Measurements from ENCODE around the gene LONRF2.

LONRF2 gene

GRCh38 chr2:100301881-100302584 is 20.3 kb downstream of the LONRF2 start:
- DNase-seq (ENCODE audit: low read depth in 2 of 2): no peak

- DNase-seq (ENCODE audit: low read depth in 2 of 2): no peak
These were observed 22.8 kb downstream of the LONRF2 start for GRCh38 chr2:100299548-100299947.

GRCh38 chr2:100297511-100297910 is 24.8 kb downstream of the LONRF2 start:
- no peak for DNase-seq (ENCODE audit: low read depth in 2 of 2)

GRCh38 chr2:100294162-100294497 is 28.2 kb downstream of the LONRF2 start:
- no peak for DNase-seq (ENCODE audit: low read depth in 2 of 2)

- no peak for DNase-seq (ENCODE audit: low read depth in 2 of 2)
These were observed 28.8 kb downstream of the LONRF2 start for GRCh38 chr2:100293341-100294161.

- DNase-seq (ENCODE audit: low read depth in 2 of 2): peak in 1 of 2 donors; percentile 4
These were observed 30.2 kb downstream of the LONRF2 start for GRCh38 chr2:100292022-100292580.

GRCh38 chr2:100291152-100291970 is 30.9 kb downstream of the LONRF2 start:
- DNase-seq (ENCODE audit: low read depth in 2 of 2): peak; percentile 36 to 45

- DNase-seq (ENCODE audit: low read depth in 2 of 2): no peak
These were observed 31.6 kb downstream of the LONRF2 start for GRCh38 chr2:100290718-100291151.

GRCh38 chr2:100289020-100289419 is 33.3 kb downstream of the LONRF2 start:
- DNase-seq (ENCODE audit: low read depth in 2 of 2): no peak

GRCh38 chr2:100286318-100286717 is 36.0 kb downstream of the LONRF2 start:
- DNase-seq (ENCODE audit: low read depth in 2 of 2): no peak

- no peak for DNase-seq (ENCODE audit: low read depth in 2 of 2)
These were observed 36.6 kb downstream of the LONRF2 start for GRCh38 chr2:100285691-100286090.

- no peak for DNase-seq (ENCODE audit: low read depth in 2 of 2)
These were observed 37.3 kb downstream of the LONRF2 start for GRCh38 chr2:100285011-100285410.

GRCh38 chr2:100283724-100284501 is 38.4 kb downstream of the LONRF2 start:
- no peak for DNase-seq (ENCODE audit: low read depth in 2 of 2)

GRCh38 chr2:100281521-100282438 is 40.5 kb downstream of the LONRF2 start:
- no peak for DNase-seq (ENCODE audit: low read depth in 2 of 2)

GRCh38 chr2:100279586-100280534 is 42.4 kb downstream of the LONRF2 start:
- DNase-seq (ENCODE audit: low read depth in 2 of 2): no peak

GRCh38 chr2:100278986-100279385 is 43.3 kb downstream of the LONRF2 start:
- DNase-seq (ENCODE audit: low read depth in 2 of 2): no peak

- DNase-seq (ENCODE audit: low read depth in 2 of 2): no peak
These were observed 43.8 kb downstream of the LONRF2 start for GRCh38 chr2:100278501-100278900.

GRCh38 chr2:100277540-100278207 is 44.6 kb downstream of the LONRF2 start:
- DNase-seq (ENCODE audit: low read depth in 2 of 2): no peak

All from stimulated activated CD8-positive, alpha-beta memory T cell treated with anti-CD3 and anti-CD28 coated beads, Interleukin-7, amount 100 ng/mL, for 4 hours (primary cell).